ENCODE data around the gene PPP1R27.

PPP1R27 gene

GRCh38 chr17:81825841-81826466, 8.9 kb downstream of the PPP1R27 start:
- H3K4me2 ChIP-seq (ENCODE audit: insufficient read depth, low read length): no peak overlapping the region
- no peak overlapping the region for H3K27ac ChIP-seq (ENCODE audit: low read length)
- H3K27me3 ChIP-seq (ENCODE audit: insufficient read depth, low read length, poor library complexity): no peaks in the 10 kb centered on the region
- H3K79me2 ChIP-seq (ENCODE audit: insufficient read depth, low read length): peaks cover 36% of the 10 kb centered on the region
- peaks cover 20% of the 10 kb centered on the region for H3K36me3 ChIP-seq (ENCODE audit: insufficient read depth, low read length)
- no peak for ATAC-seq (ENCODE audit: insufficient read depth, low read depth)
- DNase-seq: no peak
- no peak overlapping the region for H3K9ac ChIP-seq (ENCODE audit: low read depth, low read length)
- no peak for TF ChIP-seq EZH2 (IDR thresholded peaks at IDR 0.05; ENCODE audit: borderline replicate concordance, low read depth, low read length, severe bottlenecking)
- TF ChIP-seq CTCF (IDR thresholded peaks at IDR 0.05; ENCODE audit: borderline replicate concordance, extremely low read depth, low read length, poor library complexity, severe bottlenecking): peak; percentile 10
- H4K20me1 ChIP-seq (ENCODE audit: insufficient read depth, low read length): peaks cover 25% of the 10 kb centered on the region
- no peak overlapping the region for H2AFZ ChIP-seq (ENCODE audit: low read depth, low read length)
- H3K9me3 ChIP-seq (ENCODE audit: insufficient read depth, low read length, severe bottlenecking): no peaks in the 10 kb centered on the region
- no peak overlapping the region for H3K4me3 ChIP-seq (ENCODE audit: low read depth in 1 of 2, low read length in 2 of 2)
- peaks cover 20% of the 10 kb centered on the region for H3K4me1 ChIP-seq (ENCODE audit: insufficient read depth, low read length)

- no peaks in the 10 kb centered on the region for H3K9me3 ChIP-seq (ENCODE audit: insufficient read depth, low read length, severe bottlenecking)
- no peak overlapping the region for H3K27ac ChIP-seq (ENCODE audit: low read length)
- H3K79me2 ChIP-seq (ENCODE audit: insufficient read depth, low read length): peaks cover 27% of the 10 kb centered on the region
- H3K9ac ChIP-seq (ENCODE audit: low read depth, low read length): no peak overlapping the region
- no peaks in the 10 kb centered on the region for H3K27me3 ChIP-seq (ENCODE audit: insufficient read depth, low read length, poor library complexity)
- no peak for TF ChIP-seq EZH2 (IDR thresholded peaks at IDR 0.05; ENCODE audit: borderline replicate concordance, low read depth, low read length, severe bottlenecking)
- TF ChIP-seq CTCF (IDR thresholded peaks at IDR 0.05; ENCODE audit: borderline replicate concordance, extremely low read depth, low read length, poor library complexity, severe bottlenecking): no peak
- no peak overlapping the region for H3K4me2 ChIP-seq (ENCODE audit: insufficient read depth, low read length)
- no peak overlapping the region for H2AFZ ChIP-seq (ENCODE audit: low read depth, low read length)
- peaks cover 20% of the 10 kb centered on the region for H3K36me3 ChIP-seq (ENCODE audit: insufficient read depth, low read length)
- DNase-seq (no peak), ATAC-seq (ENCODE audit: insufficient read depth, low read depth) (no peak)
- peaks cover 20% of the 10 kb centered on the region for H3K4me1 ChIP-seq (ENCODE audit: insufficient read depth, low read length)
- H3K4me3 ChIP-seq (ENCODE audit: low read depth in 1 of 2, low read length in 2 of 2): no peak overlapping the region
- peaks cover 20% of the 10 kb centered on the region for H4K20me1 ChIP-seq (ENCODE audit: insufficient read depth, low read length)
These were observed 10.3 kb downstream of the PPP1R27 start for GRCh38 chr17:81824595-81824994.

- Histone ChIP-seq H3K4me1 (ENCODE audit: insufficient read depth, low read length) (peaks cover 20% of the 10 kb centered on the region), H3K27me3 (ENCODE audit: insufficient read depth, low read length, poor library complexity) (no peaks in the 10 kb centered on the region), H3K9me3 (ENCODE audit: insufficient read depth, low read length, severe bottlenecking) (no peaks in the 10 kb centered on the region), H4K20me1 (ENCODE audit: insufficient read depth, low read length) (peaks cover 16% of the 10 kb centered on the region), H3K27ac (ENCODE audit: low read length) (no peak overlapping the region), H3K36me3 (ENCODE audit: insufficient read depth, low read length) (peaks cover 20% of the 10 kb centered on the region), H3K4me3 (ENCODE audit: low read depth in 1 of 2, low read length in 2 of 2) (no peak overlapping the region), H3K9ac (ENCODE audit: low read depth, low read length) (no peak overlapping the region), H3K4me2 (ENCODE audit: insufficient read depth, low read length) (no peak overlapping the region), H3K79me2 (ENCODE audit: insufficient read depth, low read length) (peaks cover 21% of the 10 kb centered on the region), H2AFZ (ENCODE audit: low read depth, low read length) (no peak overlapping the region)
- ATAC-seq (ENCODE audit: insufficient read depth, low read depth) (no peak), DNase-seq (no peak)
- no peak for TF ChIP-seq EZH2 (IDR thresholded peaks at IDR 0.05; ENCODE audit: borderline replicate concordance, low read depth, low read length, severe bottlenecking)
- TF ChIP-seq CTCF (IDR thresholded peaks at IDR 0.05; ENCODE audit: borderline replicate concordance, extremely low read depth, low read length, poor library complexity, severe bottlenecking): no peak
These were observed 10.9 kb downstream of the PPP1R27 start for GRCh38 chr17:81823820-81824550.

Data from DND-41 (cell line).